ENCODE measurements around the gene NAPA. TPM values are rescaled to one million over a fixed set of nuclear protein-coding genes. Genes with fewer than 3 reads are reported as not detected.

Gene NAPA
- total RNA-seq, 1 donor from 2014 or later, result 54.7 TPM

DNA sequence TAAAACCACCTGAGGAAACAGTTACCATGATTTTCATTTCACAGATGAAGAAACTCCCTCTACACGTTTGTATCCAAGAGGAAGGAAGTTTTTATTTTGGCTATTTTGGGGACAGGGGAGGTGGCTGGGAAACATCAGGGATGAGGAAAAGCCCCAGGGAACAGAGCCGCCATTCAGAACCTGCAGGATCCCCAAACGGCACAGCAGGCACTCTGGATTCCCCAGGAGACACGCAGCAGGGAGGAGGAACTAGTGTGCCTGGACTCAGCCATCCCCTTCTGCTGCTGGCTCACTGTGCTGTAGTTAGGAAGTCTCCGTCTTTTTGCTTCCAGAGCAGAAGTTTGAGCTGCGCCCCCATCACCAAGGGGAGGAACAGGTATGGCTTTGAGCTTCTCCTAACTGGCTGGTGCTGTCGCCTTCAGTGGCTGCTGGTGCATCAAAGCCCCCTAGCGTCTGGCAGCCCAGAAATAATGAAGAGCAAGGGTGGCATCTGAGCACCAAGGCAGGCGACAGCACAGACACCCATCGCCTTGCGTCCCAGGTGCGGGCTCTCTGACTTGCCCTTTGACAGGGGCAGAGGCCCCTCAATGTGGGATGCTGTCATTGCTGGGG, 4.2 kb downstream of the NAPA start:
- Mint-ChIP-seq H3K4me3 (no peak overlapping the region), H3K27ac (no peak overlapping the region), H3K36me3 (no peaks in the 10 kb centered on the region), H3K4me1 (peaks cover 30% of the 10 kb centered on the region), H3K27me3 (ENCODE audit: low read depth) (no peaks in the 10 kb centered on the region), H3K9me3 (no peaks in the 10 kb centered on the region)
- TF ChIP-seq, protein P1, sequence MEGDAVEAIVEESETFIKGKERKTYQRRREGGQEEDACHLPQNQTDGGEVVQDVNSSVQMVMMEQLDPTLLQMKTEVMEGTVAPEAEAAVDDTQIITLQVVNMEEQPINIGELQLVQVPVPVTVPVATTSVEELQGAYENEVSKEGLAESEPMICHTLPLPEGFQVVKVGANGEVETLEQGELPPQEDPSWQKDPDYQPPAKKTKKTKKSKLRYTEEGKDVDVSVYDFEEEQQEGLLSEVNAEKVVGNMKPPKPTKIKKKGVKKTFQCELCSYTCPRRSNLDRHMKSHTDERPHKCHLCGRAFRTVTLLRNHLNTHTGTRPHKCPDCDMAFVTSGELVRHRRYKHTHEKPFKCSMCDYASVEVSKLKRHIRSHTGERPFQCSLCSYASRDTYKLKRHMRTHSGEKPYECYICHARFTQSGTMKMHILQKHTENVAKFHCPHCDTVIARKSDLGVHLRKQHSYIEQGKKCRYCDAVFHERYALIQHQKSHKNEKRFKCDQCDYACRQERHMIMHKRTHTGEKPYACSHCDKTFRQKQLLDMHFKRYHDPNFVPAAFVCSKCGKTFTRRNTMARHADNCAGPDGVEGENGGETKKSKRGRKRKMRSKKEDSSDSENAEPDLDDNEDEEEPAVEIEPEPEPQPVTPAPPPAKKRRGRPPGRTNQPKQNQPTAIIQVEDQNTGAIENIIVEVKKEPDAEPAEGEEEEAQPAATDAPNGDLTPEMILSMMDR (IDR thresholded peaks at IDR 0.05; ENCODE audit: unreplicated experiment), result no peak
- no peak for DNase-seq (ENCODE audit: low spot score in 2 of 2, unreplicated experiment in 2 of 2)

DNA sequence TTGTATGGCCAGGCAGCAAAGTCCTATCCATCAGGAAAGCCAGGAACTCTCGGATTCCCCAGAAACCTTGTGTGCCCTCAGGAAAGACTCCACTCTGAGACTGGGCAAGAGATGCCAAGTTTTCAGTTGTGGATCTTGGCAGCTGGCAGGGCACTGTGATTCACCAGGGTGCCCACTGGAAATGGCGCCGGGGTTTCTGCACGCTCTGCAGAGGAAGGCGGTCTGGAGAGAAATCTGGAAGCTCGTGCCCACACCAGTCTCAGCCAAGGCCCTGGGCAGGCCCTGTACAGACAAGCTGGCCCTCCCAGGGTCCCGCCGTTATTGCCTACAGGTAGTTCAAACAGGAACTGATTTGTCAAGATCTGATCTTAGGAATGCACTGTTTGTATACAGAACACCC, 4.9 kb downstream of the NAPA start:
- H3K4me1 Mint-ChIP-seq, result peaks cover 28% of the 10 kb centered on the region
- H3K9me3 Mint-ChIP-seq, result no peaks in the 10 kb centered on the region
- TF ChIP-seq, protein P1 (IDR thresholded peaks at IDR 0.05; ENCODE audit: unreplicated experiment), result no peak
- H3K27me3 Mint-ChIP-seq (ENCODE audit: low read depth), result no peaks in the 10 kb centered on the region
- no peak for DNase-seq (ENCODE audit: low spot score in 2 of 2, unreplicated experiment in 2 of 2)
- no peaks in the 10 kb centered on the region for H3K36me3 Mint-ChIP-seq
- no peak overlapping the region for H3K4me3 Mint-ChIP-seq
- no peak overlapping the region for H3K27ac Mint-ChIP-seq

DNA sequence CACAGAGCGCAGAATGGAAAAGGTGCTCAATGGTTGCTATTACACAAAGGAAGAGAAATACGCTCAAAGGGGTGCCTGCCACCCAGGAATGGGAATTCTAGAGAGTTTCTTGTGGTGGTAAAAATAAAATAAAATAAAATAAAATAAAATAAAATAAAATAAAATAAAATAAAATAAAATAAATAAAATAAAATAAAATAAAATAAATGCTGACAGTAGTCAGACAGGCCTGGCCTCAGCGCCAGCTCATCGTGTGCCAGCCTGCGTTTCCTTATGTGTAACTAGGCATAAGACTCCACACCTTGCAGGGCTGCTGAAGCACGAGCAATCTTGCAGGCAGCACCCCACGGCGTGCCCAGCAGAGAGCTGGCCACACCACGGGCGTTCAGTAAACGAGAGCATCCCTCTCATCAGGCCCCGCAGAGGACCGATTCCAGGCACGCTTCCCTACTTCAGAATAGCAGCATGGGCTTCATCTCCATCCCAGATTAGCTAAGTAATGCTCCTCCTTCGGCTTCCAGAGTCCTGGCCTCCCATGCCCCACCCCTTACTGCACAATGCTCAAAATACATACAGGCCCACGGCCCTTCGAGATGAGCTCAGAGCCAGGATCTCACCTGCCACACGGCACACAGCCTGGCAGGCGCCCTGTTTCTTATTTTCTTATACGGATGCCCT, 5.6 kb downstream of the NAPA start:
- H3K4me3 Mint-ChIP-seq, result no peak overlapping the region
- H3K27ac Mint-ChIP-seq, result no peak overlapping the region
- TF ChIP-seq, protein P1 (IDR thresholded peaks at IDR 0.05; ENCODE audit: unreplicated experiment), result no peak
- no peak for DNase-seq (ENCODE audit: low spot score in 2 of 2, unreplicated experiment in 2 of 2)
- H3K9me3 Mint-ChIP-seq, result no peaks in the 10 kb centered on the region
- no peaks in the 10 kb centered on the region for H3K27me3 Mint-ChIP-seq (ENCODE audit: low read depth)
- peaks cover 22% of the 10 kb centered on the region for H3K4me1 Mint-ChIP-seq
- no peaks in the 10 kb centered on the region for H3K36me3 Mint-ChIP-seq

DNA sequence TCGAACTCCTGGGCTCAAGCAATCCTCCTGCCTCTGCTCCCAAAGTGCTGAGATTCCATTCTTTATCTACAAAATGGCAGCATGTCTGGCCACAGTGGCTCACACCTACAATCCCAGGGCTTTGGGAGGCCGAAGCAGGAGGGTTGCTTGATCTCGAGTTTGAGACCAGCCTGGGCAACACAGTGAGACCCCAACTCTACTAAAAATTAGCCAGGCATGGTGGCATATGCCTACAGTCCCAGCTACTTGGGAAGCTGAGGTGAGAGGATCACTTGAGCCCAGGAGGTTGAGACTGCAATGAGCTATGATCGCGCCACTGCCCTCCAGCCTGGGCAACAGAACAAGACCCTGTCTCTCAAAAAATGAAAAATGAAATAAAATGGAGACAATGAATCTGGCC, 6.1 kb downstream of the NAPA start:
- H3K4me3 Mint-ChIP-seq, result no peak overlapping the region
- TF ChIP-seq, protein P1 (IDR thresholded peaks at IDR 0.05; ENCODE audit: unreplicated experiment), result no peak
- no peak for DNase-seq (ENCODE audit: low spot score in 2 of 2, unreplicated experiment in 2 of 2)
- H3K27me3 Mint-ChIP-seq (ENCODE audit: low read depth), result no peaks in the 10 kb centered on the region
- H3K4me1 Mint-ChIP-seq, result peaks cover 17% of the 10 kb centered on the region
- no peaks in the 10 kb centered on the region for H3K9me3 Mint-ChIP-seq
- H3K27ac Mint-ChIP-seq, result no peak overlapping the region
- H3K36me3 Mint-ChIP-seq, result no peaks in the 10 kb centered on the region

DNA sequence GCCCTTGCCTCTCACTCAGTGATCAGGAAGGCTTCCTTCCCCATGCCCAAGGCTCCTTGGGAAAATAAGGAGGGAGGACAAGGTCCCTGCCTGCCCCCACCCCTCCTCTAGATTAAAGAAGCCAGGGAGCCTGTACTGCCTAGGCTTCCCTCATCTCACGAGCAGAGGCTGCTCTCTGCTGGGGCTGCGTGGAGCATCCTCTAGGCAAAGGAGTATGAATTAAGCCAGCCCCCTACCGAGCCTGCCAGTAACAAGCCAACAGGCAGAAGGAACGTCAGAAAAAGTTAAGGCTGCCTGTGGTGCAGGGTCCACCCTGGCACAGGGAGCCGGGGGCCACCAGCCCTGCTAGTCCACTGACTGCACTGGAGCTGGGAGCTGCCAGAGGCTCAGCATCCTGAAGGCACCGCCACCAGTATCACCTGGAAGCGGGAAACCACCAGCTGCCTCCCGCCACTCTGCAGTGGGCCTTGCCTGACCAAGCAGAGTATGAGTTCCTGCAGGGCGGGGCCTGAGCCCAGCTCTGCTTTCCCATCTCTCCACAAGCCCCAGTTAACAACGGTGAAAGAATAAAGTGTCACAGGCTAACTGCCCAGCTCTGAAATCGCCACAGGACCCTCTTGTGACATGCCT, 6.8 kb downstream of the NAPA start:
- Mint-ChIP-seq H3K4me3 (no peak overlapping the region), H3K27ac (no peak overlapping the region), H3K4me1 (peaks cover 10% of the 10 kb centered on the region), H3K36me3 (no peaks in the 10 kb centered on the region), H3K27me3 (ENCODE audit: low read depth) (no peaks in the 10 kb centered on the region), H3K9me3 (no peaks in the 10 kb centered on the region)
- TF ChIP-seq, protein P1 (IDR thresholded peaks at IDR 0.05; ENCODE audit: unreplicated experiment), result no peak
- DNase-seq (ENCODE audit: low spot score in 2 of 2, unreplicated experiment in 2 of 2), result no peak

Measured in mesothelial cell of epicardium (in vitro differentiated cells).